HEK293T (cell line): ENCODE data around the gene AMZ1.

ENCODE experiments used
- CTCF ChIA-PET: fragments of 350-600 bp; formaldehyde crosslinking; extraction: SDS; loops from one replicate; lab custom pipeline; 2021; ENCODE audit warnings: antibody characterized with exemption, inconsistent platforms; lab: Yijun Ruan, JAX
- POLR2A ChIA-PET: fragments of 350-600 bp; formaldehyde crosslinking; extraction: SDS; loops from one replicate; lab custom pipeline; 2020; ENCODE audit warnings: antibody characterized with exemption, inconsistent platforms; lab: Yijun Ruan, JAX
- DNase-seq: peaks from one replicate; pipeline ENCODE4 v3.0.0; 2012; ENCODE audit warnings: mixed read lengths; ENCODE audit errors: extremely low spot score
- ARNT ChIP-seq: fragments of 450-650 bp; IDR thresholded peaks from 2 replicates; pipeline ENCODE4 v1.6.1; 2017; ENCODE audit warnings: mild to moderate bottlenecking
- BHLHE40 ChIP-seq: fragments of 450-650 bp; IDR thresholded peaks from 2 replicates; pipeline ENCODE4 v1.6.1; 2016; ENCODE audit warnings: mild to moderate bottlenecking, moderate library complexity, borderline replicate concordance
- CTBP1 ChIP-seq: fragments of 450-650 bp; IDR thresholded peaks from 2 replicates; pipeline ENCODE4 v1.6.1; 2016; ENCODE audit warnings: borderline replicate concordance
- ELF4 ChIP-seq: fragments of 450-650 bp; IDR thresholded peaks from 2 replicates; pipeline ENCODE4 v1.6.1; 2017; ENCODE audit warnings: antibody characterized with exemption
- FOXA1 ChIP-seq: fragments of 450-650 bp; IDR thresholded peaks from 2 replicates; pipeline ENCODE4 v1.6.1; 2016; ENCODE audit warnings: mild to moderate bottlenecking
- FOXK2 ChIP-seq: fragments of 450-650 bp; IDR thresholded peaks from 2 replicates; pipeline ENCODE4 v1.6.1; 2016; ENCODE audit warnings: mild to moderate bottlenecking
- FOXM1 ChIP-seq: fragments of 450-650 bp; IDR thresholded peaks from 2 replicates; pipeline ENCODE4 v1.6.1; 2017; ENCODE audit warnings: mild to moderate bottlenecking, borderline replicate concordance
- HDGF ChIP-seq: fragments of 450-650 bp; IDR thresholded peaks from 2 replicates; pipeline ENCODE4 v1.6.1; 2017; ENCODE audit warnings: antibody characterized with exemption, borderline replicate concordance
- L3MBTL2 ChIP-seq: fragments of 450-650 bp; conservative IDR thresholded peaks from 2 replicates; pipeline ENCODE4 v1.6.1; 2016; ENCODE audit warnings: mild to moderate bottlenecking
- LEF1 ChIP-seq: fragments of 450-650 bp; IDR thresholded peaks from 2 replicates; pipeline ENCODE4 v1.6.1; 2017; ENCODE audit warnings: mild to moderate bottlenecking, borderline replicate concordance
- NFRKB ChIP-seq: fragments of 450-650 bp; IDR thresholded peaks from 2 replicates; pipeline ENCODE4 v1.6.1; 2016; ENCODE audit warnings: mild to moderate bottlenecking, moderate library complexity
- PKNOX1 ChIP-seq: fragments of 450-650 bp; IDR thresholded peaks from 2 replicates; pipeline ENCODE4 v1.6.1; 2016
- SP1 ChIP-seq: fragments of 450-650 bp; IDR thresholded peaks from 2 replicates; pipeline ENCODE4 v1.6.1; 2017
- SUZ12 ChIP-seq: fragments of 450-650 bp; IDR thresholded peaks from 2 replicates; pipeline ENCODE4 v1.6.1; 2016; ENCODE audit warnings: mild to moderate bottlenecking
- TARDBP ChIP-seq: fragments of 450-650 bp; IDR thresholded peaks from 2 replicates; pipeline ENCODE4 v1.6.1; 2016
- ZNF384 ChIP-seq: fragments of 450-650 bp; IDR thresholded peaks from 2 replicates; pipeline ENCODE4 v1.6.1; 2016

The AMZ1 gene

GRCh38 chr7:2729893-2730716 is 42.1 kb downstream of the AMZ1 start:
- no peak for TF ChIP-seq NFRKB
- no peak for TF ChIP-seq SP1
- TF ChIP-seq LEF1, result no peak
- no peak for TF ChIP-seq HDGF
- no peak for TF ChIP-seq SUZ12
- TF ChIP-seq BHLHE40, result no peak
- no peak for TF ChIP-seq CTBP1
- ChIA-PET POLR2A (no interaction called here), CTCF (no interaction called here)
- DNase-seq, result no peak

GRCh38 chr7:2730846-2731770 is 43.1 kb downstream of the AMZ1 start:
- DNase-seq, result no peak
- ChIA-PET POLR2A (no interaction called here), CTCF (no interaction called here)
- no peak for TF ChIP-seq LEF1
- TF ChIP-seq SP1, result no peak
- TF ChIP-seq CTBP1, result no peak
- no peak for TF ChIP-seq BHLHE40
- no peak for TF ChIP-seq SUZ12

GRCh38 chr7:2732388-2732787 is 44.4 kb downstream of the AMZ1 start:
- TF ChIP-seq BHLHE40 (no peak), HDGF (no peak), ELF4 (no peak), L3MBTL2 (no peak), SUZ12 (no peak), ARNT (no peak)
- no peak for DNase-seq
- ChIA-PET CTCF (no interaction called here), POLR2A (no interaction called here)

GRCh38 chr7:2732959-2733584 is 45.1 kb downstream of the AMZ1 start:
- no peak for TF ChIP-seq FOXA1
- TF ChIP-seq FOXM1, result no peak
- no peak for TF ChIP-seq CTBP1
- no peak for TF ChIP-seq LEF1
- no peak for TF ChIP-seq TARDBP
- no peak for DNase-seq
- ChIA-PET CTCF (no interaction called here), POLR2A (no interaction called here)

GRCh38 chr7:2734084-2734686 is 46.2 kb downstream of the AMZ1 start:
- no peak for DNase-seq
- TF ChIP-seq FOXM1, result no peak
- no peak for TF ChIP-seq ELF4
- no peak for TF ChIP-seq NFRKB
- no peak for TF ChIP-seq FOXK2
- no peak for TF ChIP-seq SUZ12
- no peak for TF ChIP-seq L3MBTL2
- no peak for TF ChIP-seq SP1
- TF ChIP-seq CTBP1, result no peak
- no peak for TF ChIP-seq ZNF384
- no peak for TF ChIP-seq ARNT
- no peak for TF ChIP-seq TARDBP
- no peak for TF ChIP-seq LEF1
- TF ChIP-seq FOXA1, result no peak
- TF ChIP-seq BHLHE40, result no peak
- POLR2A ChIA-PET, result no interaction called here
- CTCF ChIA-PET, result no interaction called here

GRCh38 chr7:2734751-2735571 is 47.0 kb downstream of the AMZ1 start:
- TF ChIP-seq L3MBTL2 (no peak), BHLHE40 (no peak), LEF1 (no peak), ZNF384 (no peak), TARDBP (no peak), NFRKB (no peak), SUZ12 (no peak), ARNT (no peak), FOXA1 (no peak), FOXM1 (no peak)
- no peak for DNase-seq
- ChIA-PET CTCF (no interaction called here), POLR2A (no interaction called here)

GRCh38 chr7:2735744-2736143 is 47.7 kb downstream of the AMZ1 start:
- TF ChIP-seq FOXK2 (no peak), SP1 (no peak), HDGF (no peak), LEF1 (no peak), SUZ12 (no peak), BHLHE40 (no peak), FOXA1 (no peak), TARDBP (no peak), ZNF384 (no peak), NFRKB (no peak), FOXM1 (no peak), ELF4 (no peak), ARNT (no peak), CTBP1 (no peak), PKNOX1 (no peak), L3MBTL2 (no peak)
- no peak for DNase-seq
- CTCF ChIA-PET, result no interaction called here
- POLR2A ChIA-PET, result no interaction called here
